ENCODE measurements around the gene PHB1. TPM values are rescaled to one million over a fixed set of nuclear protein-coding genes. Genes with fewer than 3 reads are reported as not detected.

PHB1 gene
- total RNA-seq, 1 experiment from 2014 or later, result 641 TPM

DNA sequence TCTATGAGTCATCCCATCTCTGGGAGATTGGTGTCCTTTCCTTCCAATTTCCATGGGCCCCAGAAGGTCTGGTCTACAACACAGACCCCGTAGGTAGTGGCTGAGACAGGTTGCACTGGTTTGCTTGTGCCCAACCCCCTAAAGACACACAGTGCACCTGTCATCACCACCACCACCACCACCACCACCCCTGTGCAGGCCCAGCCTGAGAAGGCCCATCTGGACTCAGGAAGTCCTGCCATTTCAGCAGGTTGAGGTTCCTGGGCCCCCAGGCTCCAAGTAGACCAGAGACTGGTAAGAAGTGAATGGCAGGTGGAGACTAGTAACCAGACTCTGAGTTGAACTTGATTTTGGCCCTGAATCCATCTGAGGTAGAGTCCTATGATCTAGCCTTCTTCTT lies 25.9 kb upstream of the PHB1 start:
- Histone ChIP-seq H3K9ac (ENCODE audit: low read length) (no peak overlapping the region), H2AFZ (ENCODE audit: low read length) (no peak overlapping the region), H4K20me1 (ENCODE audit: low read length) (no peaks in the 10 kb centered on the region), H3K4me2 (ENCODE audit: low read length) (no peak overlapping the region), H3K9me2 (replicated peaks; ENCODE audit: low read length) (no peaks in the 10 kb centered on the region), H3K4me1 (ENCODE audit: insufficient read depth, low read length) (no peaks in the 10 kb centered on the region), H3K36me3 (ENCODE audit: low read depth, low read length) (no peaks in the 10 kb centered on the region), H3K27ac (ENCODE audit: low read length) (no peak overlapping the region), H3K4me3 (ENCODE audit: low read length) (no peak overlapping the region), H3F3A (ENCODE audit: low read length, unreplicated experiment) (no peaks in the 10 kb centered on the region), H3K79me2 (ENCODE audit: low read length) (no peaks in the 10 kb centered on the region), H3K9me3 (ENCODE audit: low read length) (no peaks in the 10 kb centered on the region), H3K27me3 (ENCODE audit: low read length) (peaks cover 67% of the 10 kb centered on the region)
- DNase-seq (no peak), ATAC-seq (no peak)
- intact Hi-C loops (cut with micrococcal nuclease), result no loop called here
- CTCF ChIA-PET, result no interaction called here
- BruUV-seq (replicated peaks), result no TSS peak
- POLR2A ChIA-PET (ENCODE audit: unreplicated experiment), result no interaction called here
- TF ChIP-seq EZH2 (IDR thresholded peaks at IDR 0.05; ENCODE audit: low read length, unreplicated experiment) (no peak), EZH2phosphoT487 (IDR thresholded peaks at IDR 0.05; ENCODE audit: borderline replicate concordance, low read length) (no peak)
- TF ChIP-seq, protein P1, sequence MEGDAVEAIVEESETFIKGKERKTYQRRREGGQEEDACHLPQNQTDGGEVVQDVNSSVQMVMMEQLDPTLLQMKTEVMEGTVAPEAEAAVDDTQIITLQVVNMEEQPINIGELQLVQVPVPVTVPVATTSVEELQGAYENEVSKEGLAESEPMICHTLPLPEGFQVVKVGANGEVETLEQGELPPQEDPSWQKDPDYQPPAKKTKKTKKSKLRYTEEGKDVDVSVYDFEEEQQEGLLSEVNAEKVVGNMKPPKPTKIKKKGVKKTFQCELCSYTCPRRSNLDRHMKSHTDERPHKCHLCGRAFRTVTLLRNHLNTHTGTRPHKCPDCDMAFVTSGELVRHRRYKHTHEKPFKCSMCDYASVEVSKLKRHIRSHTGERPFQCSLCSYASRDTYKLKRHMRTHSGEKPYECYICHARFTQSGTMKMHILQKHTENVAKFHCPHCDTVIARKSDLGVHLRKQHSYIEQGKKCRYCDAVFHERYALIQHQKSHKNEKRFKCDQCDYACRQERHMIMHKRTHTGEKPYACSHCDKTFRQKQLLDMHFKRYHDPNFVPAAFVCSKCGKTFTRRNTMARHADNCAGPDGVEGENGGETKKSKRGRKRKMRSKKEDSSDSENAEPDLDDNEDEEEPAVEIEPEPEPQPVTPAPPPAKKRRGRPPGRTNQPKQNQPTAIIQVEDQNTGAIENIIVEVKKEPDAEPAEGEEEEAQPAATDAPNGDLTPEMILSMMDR (conservative IDR thresholded peaks at IDR 0.05; ENCODE audit: low read depth, low read length), result no peak

GRCh38 chr17:49439673-49440571 lies 25.2 kb upstream of the PHB1 start:
- Histone ChIP-seq H3K27ac (ENCODE audit: low read length) (no peak overlapping the region), H2AFZ (ENCODE audit: low read length) (no peak overlapping the region), H3K36me3 (ENCODE audit: low read depth, low read length) (no peaks in the 10 kb centered on the region), H3K9me2 (replicated peaks; ENCODE audit: low read length) (no peaks in the 10 kb centered on the region), H3K27me3 (ENCODE audit: low read length) (peaks cover 63% of the 10 kb centered on the region), H4K20me1 (ENCODE audit: low read length) (no peaks in the 10 kb centered on the region), H3F3A (ENCODE audit: low read length, unreplicated experiment) (no peaks in the 10 kb centered on the region), H3K4me3 (ENCODE audit: low read length) (no peak overlapping the region), H3K9ac (ENCODE audit: low read length) (no peak overlapping the region), H3K79me2 (ENCODE audit: low read length) (no peaks in the 10 kb centered on the region), H3K4me2 (ENCODE audit: low read length) (no peak overlapping the region), H3K9me3 (ENCODE audit: low read length) (no peaks in the 10 kb centered on the region), H3K4me1 (ENCODE audit: insufficient read depth, low read length) (no peaks in the 10 kb centered on the region)
- TF ChIP-seq, protein P1 (conservative IDR thresholded peaks at IDR 0.05; ENCODE audit: low read depth, low read length), result no peak
- TF ChIP-seq EZH2phosphoT487 (IDR thresholded peaks at IDR 0.05; ENCODE audit: borderline replicate concordance, low read length) (no peak), EZH2 (IDR thresholded peaks at IDR 0.05; ENCODE audit: low read length, unreplicated experiment) (no peak)
- ChIA-PET POLR2A (ENCODE audit: unreplicated experiment) (no interaction called here), CTCF (no interaction called here)
- ATAC-seq, result no peak
- no peak for DNase-seq
- BruUV-seq (replicated peaks), result no TSS peak
- intact Hi-C loops (cut with micrococcal nuclease), result no loop called here

DNA sequence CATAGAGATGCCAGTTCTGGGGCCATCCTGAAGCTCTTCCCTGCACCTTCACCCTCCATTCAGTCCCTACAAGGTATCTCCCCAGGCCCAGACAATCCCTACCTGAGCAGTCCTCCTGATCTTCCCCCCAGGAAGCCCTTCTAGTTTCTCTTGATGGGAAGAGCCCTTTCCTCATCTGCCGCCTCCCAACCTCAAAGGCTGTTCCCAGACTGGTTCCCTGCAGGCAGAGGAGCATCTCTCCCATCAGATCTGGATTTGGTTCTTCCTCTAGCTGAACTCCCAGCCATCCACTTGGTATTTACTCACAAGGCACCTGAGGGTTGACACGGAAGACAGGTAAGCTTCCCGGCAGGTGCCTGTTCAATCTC lies 24.6 kb upstream of the PHB1 start:
- no peak overlapping the region for H3K4me3 ChIP-seq (ENCODE audit: low read length)
- H3K9me2 ChIP-seq (replicated peaks; ENCODE audit: low read length), result no peaks in the 10 kb centered on the region
- intact Hi-C loops (cut with micrococcal nuclease), result no loop called here
- H3K4me1 ChIP-seq (ENCODE audit: insufficient read depth, low read length), result no peaks in the 10 kb centered on the region
- no peaks in the 10 kb centered on the region for H4K20me1 ChIP-seq (ENCODE audit: low read length)
- H3K9ac ChIP-seq (ENCODE audit: low read length), result no peak overlapping the region
- no peaks in the 10 kb centered on the region for H3K9me3 ChIP-seq (ENCODE audit: low read length)
- H3F3A ChIP-seq (ENCODE audit: low read length, unreplicated experiment), result no peaks in the 10 kb centered on the region
- TF ChIP-seq, protein P1 (conservative IDR thresholded peaks at IDR 0.05; ENCODE audit: low read depth, low read length), result no peak
- TF ChIP-seq EZH2phosphoT487 (IDR thresholded peaks at IDR 0.05; ENCODE audit: borderline replicate concordance, low read length) (no peak), EZH2 (IDR thresholded peaks at IDR 0.05; ENCODE audit: low read length, unreplicated experiment) (no peak)
- H3K4me2 ChIP-seq (ENCODE audit: low read length), result no peak overlapping the region
- ChIA-PET CTCF (no interaction called here), POLR2A (ENCODE audit: unreplicated experiment) (no interaction called here)
- H2AFZ ChIP-seq (ENCODE audit: low read length), result no peak overlapping the region
- H3K36me3 ChIP-seq (ENCODE audit: low read depth, low read length), result no peaks in the 10 kb centered on the region
- no peak overlapping the region for H3K27ac ChIP-seq (ENCODE audit: low read length)
- peaks cover 63% of the 10 kb centered on the region for H3K27me3 ChIP-seq (ENCODE audit: low read length)
- ATAC-seq (no peak), DNase-seq (no peak)
- H3K79me2 ChIP-seq (ENCODE audit: low read length), result no peaks in the 10 kb centered on the region
- BruUV-seq (replicated peaks), result no TSS peak
